ENCODE results near the gene MCRIP1.

- no peak for TF ChIP-seq POLR2A (IDR thresholded peaks at IDR 0.05; ENCODE audit: low read length)
- no peak for TF ChIP-seq GATA1 (IDR thresholded peaks at IDR 0.05; ENCODE audit: low read depth, low read length)
Measured at GRCh38 chr17:81808778-81809555, 24.1 kb downstream of the MCRIP1 start.
